Heart left ventricle (tissue), 16 donors: ENCODE results near the gene TMEM132D. TPM values are rescaled to one million over a fixed set of nuclear protein-coding genes. Genes with fewer than 3 reads are reported as not detected.

Experiments used
- ATAC-seq, 4 donors: fragments of 200-7000 bp; cut with Tn5 transposase; one replicate each; pipeline ENCODE4 v1.9.1; 2020 to 2022; ENCODE audit warnings: moderate library complexity in 4 of 4, mild to moderate bottlenecking in 3 of 4, moderate number of reproducible peaks in 1 of 4
- DNase-seq, 5 donors: peaks; one replicate each; pipeline ENCODE4 v3.0.0-alpha.2; 2020
- H3K27ac ChIP-seq, 12 donors: fragments of 200-600 bp; sonication (generic) in 4 of 12; one replicate each; pipeline versions ENCODE4 v1.5.0 to v1.8.0; 2016 to 2022; ENCODE audit warnings: mild to moderate bottlenecking in 2 of 12
- H3K27me3 ChIP-seq, 9 donors: fragments of 200-600 bp; sonication (generic) in 2 of 9; one replicate each; pipeline versions ENCODE4 v1.5.1 to v1.8.0; 2016 to 2022; ENCODE audit warnings: mild to moderate bottlenecking in 3 of 9
- H3K36me3 ChIP-seq, 9 donors: fragments of 200-600 bp; sonication (generic) in 2 of 9; one replicate each; pipeline versions ENCODE4 v1.5.0 to v1.8.0; 2018 to 2022; ENCODE audit warnings: mild to moderate bottlenecking in 2 of 9
- H3K4me1 ChIP-seq, 12 donors: fragments of 200-600 bp; sonication (generic) in 4 of 12; one replicate each; pipeline versions ENCODE4 v1.5.0 to v1.8.0; 2016 to 2022; ENCODE audit warnings: mild to moderate bottlenecking in 3 of 12
- H3K4me3 ChIP-seq, 12 donors: fragments of 200-600 bp; sonication (generic) in 4 of 12; one replicate each; pipeline versions ENCODE4 v1.5.0 to v1.8.0; 2017 to 2022; ENCODE audit warnings: mild to moderate bottlenecking in 9 of 12, moderate library complexity in 4 of 12
- H3K9me3 ChIP-seq, 12 donors: fragments of 200-600 bp; sonication (generic) in 4 of 12; one replicate each; pipeline versions ENCODE4 v1.5.0 to v1.8.0; 2016 to 2022; ENCODE audit warnings: mild to moderate bottlenecking in 1 of 12
- CTCF ChIP-seq, 12 donors: fragments of 200-600 bp; sonication (generic) in 4 of 12; IDR thresholded peaks; one replicate each; pipeline versions ENCODE4 v1.5.0 to v1.8.0; 2018 to 2022; ENCODE audit warnings: antibody characterized with exemption in 12 of 12, mild to moderate bottlenecking in 5 of 12
- POLR2A ChIP-seq, 2 donors: fragments of 450-650 bp; IDR thresholded peaks; one replicate each; pipeline ENCODE4 v1.6.1; 2017; ENCODE audit warnings: antibody characterized with exemption in 2 of 2, mild to moderate bottlenecking in 2 of 2, moderate library complexity in 2 of 2
- whole genome bisulfite sequencing, 4 donors: extraction: QIAGEN DNeasy Blood & Tissue Kit in 2 of 4; methylation state at CpG; one replicate each; pipeline versions ENCODE4 v1.1.5 to v1.1.7; 2013 to 2018; 5-methylcytosine and 5-hydroxymethylcytosine counted together
- intact Hi-C, 10 donors: fragments of 100-400 bp; cut with DNase I; formaldehyde crosslinking; loops; one replicate each; pipeline versions ENCODE4 v1.11.1 to v1.14.2; 2022
- polyA plus RNA-seq, 2 donors: library from polyadenylated mRNA; stranded (reverse); fragments of 200-250 nt; gene quantifications; one replicate each; pipeline ENCODE4 v1.2.3, GENCODE V29; 2013
- total RNA-seq, 9 donors: library from RNA; depleted of rRNA in 2 of 9; stranded (reverse); fragments of >200 nt in 2 of 9; fragmentation: NEBNext Ultra II Directional in 3 of 9; extraction: Animal tissue kit (Norgen Biotek cat#: 25700) in 3 of 9; gene quantifications; one replicate each; pipeline versions ENCODE4 v1.1.0 to v1.2.4, GENCODE V29; 2016 to 2023
- donor health status: ischemic (EF 13 %, LVEDD 7.1; RV severe dilation, severe dysfunction).
- donor health status: healthy with polysubstance abuse.
- donor health status: DM: no; HTN: yes; CAD: no.
- donor health status: DM: no; HTN: no; CAD: no.
- donor health status: ischemic (EF 25% LVEDD 6.9; RV normal size, moderate dysfunction).
- donor health status: ischemic (EF 25% LVEDD 5.7; RV mildly dilated, moderate dysfunction).
- donor health status: healthy.
- donor health status: DM: yes; HTN: yes; CAD: no.
- donor health status: ischemic (EF 35%, LVEDD 5.7; RV mildly dilated, moderate dysfunction).
- donor health status: nonischemic (EF 11% LVEDD 7.7; RV severe dilation, severe dysfunction).
- donor health status: DM: yes; HTN: yes; CAD: no.
- donor health status: PGD.
- donor health status: ischemic (EF 29% LVEDD 5.4; RV normal size, mild dysfunction).
- donor health status: nonischemic (EF 23%, LVEDD 6.1; RV moderate dilation, normal function).

TMEM132D gene
- total and polyA plus RNA-seq, 11 donors, result not detected

GRCh38 chr12:129163861-129164260 lies 740.0 kb downstream of the TMEM132D start:
- Histone ChIP-seq H3K4me1 (no peaks in the 10 kb centered on the region), H3K27ac (no peak overlapping the region), H3K9me3 (peaks cover 0 to 7% (median 0%) of the 10 kb centered on the region in 12 donors), H3K4me3 (no peak overlapping the region), H3K27me3 (peaks cover 0 to 6% (median 0%) of the 10 kb centered on the region in 9 donors), H3K36me3 (no peaks in the 10 kb centered on the region)
- intact Hi-C loops, result no loop called here
- 35 to 51% (median 43%) methylated on average over 6 of the region's 6 CpGs for WGBS, 4 donors
- no peak for ATAC-seq
- TF ChIP-seq CTCF (IDR thresholded peaks at IDR 0.05) (no peak), POLR2A (IDR thresholded peaks at IDR 0.05) (no peak)
- DNase-seq, result no peak

GRCh38 chr12:129163461-129163860 lies 740.4 kb downstream of the TMEM132D start:
- intact Hi-C loops, result no loop called here

GRCh38 chr12:129162805-129163204 lies 741.0 kb downstream of the TMEM132D start:
- WGBS, 4 donors, result 75 to 81% (median 80%) methylated on average over 4 of the region's 4 CpGs
- intact Hi-C loops, result no loop called here
- Histone ChIP-seq H3K27me3 (peaks cover 0 to 6% (median 0%) of the 10 kb centered on the region in 9 donors), H3K36me3 (no peaks in the 10 kb centered on the region), H3K9me3 (peaks cover 0 to 7% (median 0%) of the 10 kb centered on the region in 12 donors), H3K4me3 (no peak overlapping the region), H3K4me1 (no peaks in the 10 kb centered on the region), H3K27ac (no peak overlapping the region)
- no peak for TF ChIP-seq CTCF (IDR thresholded peaks at IDR 0.05)
- TF ChIP-seq POLR2A (IDR thresholded peaks at IDR 0.05), result no peak
- no peak for ATAC-seq
- no peak for DNase-seq

More at GRCh38 chr12:129163461-129163860, 740.4 kb downstream of the TMEM132D start:
- Histone ChIP-seq H3K4me1 (no peaks in the 10 kb centered on the region), H3K4me3 (no peak overlapping the region), H3K27me3 (peaks cover 0 to 6% (median 0%) of the 10 kb centered on the region in 9 donors), H3K27ac (no peak overlapping the region), H3K36me3 (no peaks in the 10 kb centered on the region), H3K9me3 (peaks cover 0 to 7% (median 0%) of the 10 kb centered on the region in 12 donors)
- TF ChIP-seq POLR2A (IDR thresholded peaks at IDR 0.05) (no peak), CTCF (IDR thresholded peaks at IDR 0.05) (no peak)
- WGBS, 4 donors, result 34 to 56% (median 41%) methylated on average over 4 of the region's 4 CpGs
- DNase-seq, result no peak
- no peak for ATAC-seq

- Histone ChIP-seq H3K9me3 (peaks cover 0 to 7% (median 0%) of the 10 kb centered on the region in 12 donors), H3K4me1 (no peaks in the 10 kb centered on the region), H3K36me3 (no peaks in the 10 kb centered on the region), H3K27me3 (peaks cover 0 to 6% (median 0%) of the 10 kb centered on the region in 9 donors), H3K4me3 (no peak overlapping the region), H3K27ac (no peak overlapping the region)
- TF ChIP-seq CTCF (IDR thresholded peaks at IDR 0.05), result no peak
- TF ChIP-seq POLR2A (IDR thresholded peaks at IDR 0.05), result no peak
- no peak for DNase-seq
- 37 to 60% (median 49%) methylated on average over 4 of the region's 4 CpGs for WGBS, 4 donors
- no peak for ATAC-seq
- intact Hi-C loops, result no loop called here
Measured at GRCh38 chr12:129161511-129161910, 742.3 kb downstream of the TMEM132D start.
